NCI-H2107 (cell line): ENCODE results near the gene KIR3DL2.
"Not testable (repeated sequence)": the region's sequence is repeated elsewhere in the genome, so short reads cannot be mapped to it uniquely, and the experiment has no call there.

ENCODE experiments used
- DNase-seq: peaks from one replicate; lab custom pipeline; 2025; lab: John Stamatoyannopoulos, UW

KIR3DL2 gene

GRCh38 chr19:54871696-54872095 is 21.5 kb downstream of the KIR3DL2 start:
- DNase-seq = no peak

- DNase-seq = no peak
Observed at GRCh38 chr19:54873990-54874389, 23.7 kb downstream of the KIR3DL2 start, which contains the start of gene FCAR. TSS of gene FCAR (plus strand) at chr19:54874235. CDS start at chr19:54874290, 55 bp downstream.

- no peak for DNase-seq
Observed at GRCh38 chr19:54875506-54875905, 25.3 kb downstream of the KIR3DL2 start.

GRCh38 chr19:54877471-54877870 is 27.2 kb downstream of the KIR3DL2 start:
- no peak for DNase-seq

- DNase-seq = no peak
Observed at GRCh38 chr19:54881884-54882283, 31.6 kb downstream of the KIR3DL2 start.

- no peak for DNase-seq
Observed at GRCh38 chr19:54882758-54883157, 32.5 kb downstream of the KIR3DL2 start.

GRCh38 chr19:54883228-54883627 is 33.0 kb downstream of the KIR3DL2 start:
- DNase-seq = no peak

- no peak for DNase-seq
Observed at GRCh38 chr19:54888239-54888638, 38.0 kb downstream of the KIR3DL2 start.

GRCh38 chr19:54889566-54889965 is 39.3 kb downstream of the KIR3DL2 start:
- DNase-seq = no peak

GRCh38 chr19:54893406-54893805 is 43.2 kb downstream of the KIR3DL2 start:
- no peak for DNase-seq

GRCh38 chr19:54894106-54894505 is 43.9 kb downstream of the KIR3DL2 start:
- not testable (repeated sequence) for DNase-seq

- DNase-seq = no peak
Observed at GRCh38 chr19:54896036-54896435, 45.8 kb downstream of the KIR3DL2 start.

- not testable (repeated sequence) for DNase-seq
Observed at GRCh38 chr19:54898685-54899084, 48.4 kb downstream of the KIR3DL2 start.

GRCh38 chr19:54899646-54900045 is 49.4 kb downstream of the KIR3DL2 start:
- DNase-seq = not testable (repeated sequence)

GRCh38 chr19:54901153-54901552 is 50.9 kb downstream of the KIR3DL2 start:
- DNase-seq = not testable (repeated sequence)

- DNase-seq = no peak
Observed at GRCh38 chr19:54902061-54902460, 51.8 kb downstream of the KIR3DL2 start.

GRCh38 chr19:54903303-54903702 is 53.1 kb downstream of the KIR3DL2 start:
- no peak for DNase-seq

GRCh38 chr19:54904261-54904660 is 54.0 kb downstream of the KIR3DL2 start:
- not testable (repeated sequence) for DNase-seq

- DNase-seq = no peak
Observed at GRCh38 chr19:54905421-54905802, 55.2 kb downstream of the KIR3DL2 start.

GRCh38 chr19:54905803-54906511 is 55.7 kb downstream of the KIR3DL2 start, which contains the start of gene NCR1:
TSS of gene NCR1 (plus strand) at chr19:54906148. CDS start at chr19:54906188, 40 bp downstream.
- DNase-seq = no peak

- no peak for DNase-seq
Observed at GRCh38 chr19:54906819-54907218, 56.6 kb downstream of the KIR3DL2 start.

- DNase-seq = not testable (repeated sequence)
Observed at GRCh38 chr19:54907899-54908298, 57.7 kb downstream of the KIR3DL2 start.
